Measurements from ENCODE around the gene UCKL1.
"Not testable (repeated sequence)": the region's sequence is repeated elsewhere in the genome, so short reads cannot be mapped to it uniquely, and the experiment has no call there.

UCKL1 gene

GRCh38 chr20:63967330-63968135 lies 11.3 kb upstream of the UCKL1 start:
- Mint-ChIP-seq H3K4me3 (peak overlapping the region; percentile 86), H3K4me1 (ENCODE audit: low read depth) (peaks cover 17% of the 10 kb centered on the region), H3K36me3 (ENCODE audit: low read depth) (peaks cover 46% of the 10 kb centered on the region), H3K27me3 (no peaks in the 10 kb centered on the region), H3K9me3 (no peaks in the 10 kb centered on the region), H3K27ac (peak overlapping the region; percentile 89)
- peak; percentile 33 for DNase-seq

GRCh38 chr20:63966944-63967322 lies 10.7 kb upstream of the UCKL1 start:
- H3K27me3 Mint-ChIP-seq, result no peaks in the 10 kb centered on the region
- peak; percentile 29 for DNase-seq
- H3K4me3 Mint-ChIP-seq, result no peak overlapping the region
- H3K4me1 Mint-ChIP-seq (ENCODE audit: low read depth), result peaks cover 14% of the 10 kb centered on the region
- no peaks in the 10 kb centered on the region for H3K9me3 Mint-ChIP-seq
- H3K36me3 Mint-ChIP-seq (ENCODE audit: low read depth), result peaks cover 52% of the 10 kb centered on the region
- H3K27ac Mint-ChIP-seq, result no peak overlapping the region

- no peak overlapping the region for H3K4me3 Mint-ChIP-seq
- no peaks in the 10 kb centered on the region for H3K9me3 Mint-ChIP-seq
- peaks cover 14% of the 10 kb centered on the region for H3K4me1 Mint-ChIP-seq (ENCODE audit: low read depth)
- H3K27ac Mint-ChIP-seq, result no peak overlapping the region
- DNase-seq, result peak; percentile 28
- peaks cover 58% of the 10 kb centered on the region for H3K36me3 Mint-ChIP-seq (ENCODE audit: low read depth)
- H3K27me3 Mint-ChIP-seq, result no peaks in the 10 kb centered on the region
These were observed 10.1 kb upstream of the UCKL1 start for GRCh38 chr20:63966172-63966943.

GRCh38 chr20:63964412-63964811 lies 8.2 kb upstream of the UCKL1 start:
- Mint-ChIP-seq H3K27ac (no peak overlapping the region), H3K9me3 (no peaks in the 10 kb centered on the region), H3K36me3 (ENCODE audit: low read depth) (peaks cover 68% of the 10 kb centered on the region), H3K4me3 (no peak overlapping the region), H3K27me3 (no peaks in the 10 kb centered on the region), H3K4me1 (ENCODE audit: low read depth) (peaks cover 11% of the 10 kb centered on the region)
- no peak for DNase-seq

GRCh38 chr20:63963784-63964301 lies 7.6 kb upstream of the UCKL1 start:
- peaks cover 71% of the 10 kb centered on the region for H3K36me3 Mint-ChIP-seq (ENCODE audit: low read depth)
- no peaks in the 10 kb centered on the region for H3K9me3 Mint-ChIP-seq
- peaks cover 9% of the 10 kb centered on the region for H3K4me1 Mint-ChIP-seq (ENCODE audit: low read depth)
- no peak for DNase-seq
- H3K4me3 Mint-ChIP-seq, result no peak overlapping the region
- H3K27ac Mint-ChIP-seq, result no peak overlapping the region
- no peaks in the 10 kb centered on the region for H3K27me3 Mint-ChIP-seq

- Mint-ChIP-seq H3K4me1 (ENCODE audit: low read depth) (peaks cover 6% of the 10 kb centered on the region), H3K4me3 (no peak overlapping the region), H3K27ac (no peak overlapping the region), H3K9me3 (no peaks in the 10 kb centered on the region), H3K27me3 (no peaks in the 10 kb centered on the region), H3K36me3 (ENCODE audit: low read depth) (peaks cover 72% of the 10 kb centered on the region)
- no peak for DNase-seq
These were observed 7.1 kb upstream of the UCKL1 start for GRCh38 chr20:63963348-63963741.

- H3K4me1 Mint-ChIP-seq (ENCODE audit: low read depth), result peaks cover 9% of the 10 kb centered on the region
- H3K36me3 Mint-ChIP-seq (ENCODE audit: low read depth), result peaks cover 67% of the 10 kb centered on the region
- H3K9me3 Mint-ChIP-seq, result no peaks in the 10 kb centered on the region
- DNase-seq, result no peak
- no peak overlapping the region for H3K27ac Mint-ChIP-seq
- H3K4me3 Mint-ChIP-seq, result no peak overlapping the region
- no peaks in the 10 kb centered on the region for H3K27me3 Mint-ChIP-seq
These were observed 6.5 kb upstream of the UCKL1 start for GRCh38 chr20:63962426-63963347.

GRCh38 chr20:63961664-63962425 lies 5.6 kb upstream of the UCKL1 start:
- Mint-ChIP-seq H3K4me3 (no peak overlapping the region), H3K27ac (no peak overlapping the region), H3K9me3 (no peaks in the 10 kb centered on the region), H3K4me1 (ENCODE audit: low read depth) (peaks cover 16% of the 10 kb centered on the region), H3K27me3 (no peaks in the 10 kb centered on the region), H3K36me3 (ENCODE audit: low read depth) (peaks cover 62% of the 10 kb centered on the region)
- no peak for DNase-seq

- peaks cover 54% of the 10 kb centered on the region for H3K36me3 Mint-ChIP-seq (ENCODE audit: low read depth)
- peaks cover 18% of the 10 kb centered on the region for H3K4me1 Mint-ChIP-seq (ENCODE audit: low read depth)
- H3K4me3 Mint-ChIP-seq, H3K9me3 Mint-ChIP-seq, DNase-seq, H3K27ac Mint-ChIP-seq, H3K27me3 Mint-ChIP-seq: not testable (repeated sequence)
These were observed 4.7 kb upstream of the UCKL1 start for GRCh38 chr20:63960654-63961621.

- peaks cover 56% of the 10 kb centered on the region for H3K36me3 Mint-ChIP-seq (ENCODE audit: low read depth)
- peak overlapping the region; percentile 2 for H3K27ac Mint-ChIP-seq
- H3K9me3 Mint-ChIP-seq, result no peaks in the 10 kb centered on the region
- H3K4me3 Mint-ChIP-seq, result no peak overlapping the region
- H3K4me1 Mint-ChIP-seq (ENCODE audit: low read depth), result peaks cover 22% of the 10 kb centered on the region
- no peaks in the 10 kb centered on the region for H3K27me3 Mint-ChIP-seq
- DNase-seq, result no peak
These were observed 3.5 kb upstream of the UCKL1 start for GRCh38 chr20:63959699-63960075.

GRCh38 chr20:63958964-63959698 lies 2.9 kb upstream of the UCKL1 start:
- Mint-ChIP-seq H3K9me3 (no peaks in the 10 kb centered on the region), H3K4me3 (no peak overlapping the region), H3K27me3 (no peaks in the 10 kb centered on the region), H3K4me1 (ENCODE audit: low read depth) (peaks cover 28% of the 10 kb centered on the region), H3K36me3 (ENCODE audit: low read depth) (peaks cover 58% of the 10 kb centered on the region), H3K27ac (no peak overlapping the region)
- no peak for DNase-seq

- DNase-seq, result no peak
- peaks cover 35% of the 10 kb centered on the region for H3K4me1 Mint-ChIP-seq (ENCODE audit: low read depth)
- peak overlapping the region; percentile 47 for H3K27ac Mint-ChIP-seq
- no peaks in the 10 kb centered on the region for H3K9me3 Mint-ChIP-seq
- no peak overlapping the region for H3K4me3 Mint-ChIP-seq
- H3K36me3 Mint-ChIP-seq (ENCODE audit: low read depth), result peaks cover 52% of the 10 kb centered on the region
- no peaks in the 10 kb centered on the region for H3K27me3 Mint-ChIP-seq
These were observed 2.3 kb upstream of the UCKL1 start for GRCh38 chr20:63958471-63958870.
